Prostate gland (tissue), 2 donors: ENCODE results near the gene HBG1. TPM values are rescaled to one million over a fixed set of nuclear protein-coding genes. Genes with fewer than 3 reads are reported as not detected.

Experiments used
- DNase-seq: peaks from one replicate; pipeline ENCODE4 v3.0.0-alpha.2; 2019; ENCODE audit warnings: low spot score
- H3K27ac ChIP-seq, 2 donors: fragments of 200-600 bp; sonication (generic); 2 replicates each; pipeline ENCODE4 v1.5.1; 2017 to 2019
- H3K27me3 ChIP-seq: fragments of 200-600 bp; sonication (generic); replicated peaks from 2 replicates; pipeline ENCODE4 v1.5.1; 2019; ENCODE audit not compliant: insufficient read depth
- H3K36me3 ChIP-seq, 2 donors: fragments of 200-600 bp; sonication (generic); 1 replicate in 1 of 2; 2 replicates in 1 of 2; pipeline versions ENCODE4 v1.5.1 to v1.8.1; 2017 to 2019
- H3K4me1 ChIP-seq: fragments of 200-600 bp; sonication (generic); replicated peaks from 2 replicates; pipeline ENCODE4 v1.5.1; 2019
- H3K4me3 ChIP-seq, 2 donors: fragments of 200-600 bp; sonication (generic); 2 replicates each; pipeline ENCODE4 v1.5.1; 2017 to 2019
- H3K9me3 ChIP-seq: fragments of 200-600 bp; sonication (generic); 2 replicates; pipeline ENCODE4 v1.5.1; 2017
- POLR2A ChIP-seq: fragments of 450-650 bp; IDR thresholded peaks from one replicate; pipeline ENCODE4 v1.6.1; 2016; ENCODE audit warnings: antibody characterized with exemption, mild to moderate bottlenecking
- POLR2AphosphoS5 ChIP-seq: sonication (generic); formaldehyde crosslinking; IDR thresholded peaks from one replicate; pipeline ENCODE4 v1.6.1; 2017; ENCODE audit warnings: antibody characterized with exemption
- WGBS: methylation state at CpG from one replicate; pipeline ENCODE4 v1.1.5; 2018; 5-methylcytosine and 5-hydroxymethylcytosine counted together
- intact Hi-C: fragments of 100-400 bp; cut with DNase I; formaldehyde crosslinking; loops from one replicate; pipeline ENCODE4 v1.14.2; 2022
- total RNA-seq, 2 donors: library from RNA; depleted of rRNA; stranded (reverse); fragments of >200 nt; gene quantifications; one replicate each; pipeline ENCODE4 v1.1.0, GENCODE V29; 2016
- TF ChIP-seq, protein P1 (sequence below), 4 experiments: fragments of 200-600 bp in 2 of 4; fragments of 450-650 bp in 2 of 4; sonication (generic) in 2 of 4; IDR thresholded peaks; 1 replicate in 3 of 4; 2 replicates in 1 of 4; pipeline ENCODE4 v1.5.1; 2016 to 2019; ENCODE audit warnings: antibody characterized with exemption in 4 of 4, mild to moderate bottlenecking in 2 of 4, moderate library complexity in 2 of 4

Gene HBG1
- total RNA-seq, 2 donors from 2014 or later = not detected

DNA sequence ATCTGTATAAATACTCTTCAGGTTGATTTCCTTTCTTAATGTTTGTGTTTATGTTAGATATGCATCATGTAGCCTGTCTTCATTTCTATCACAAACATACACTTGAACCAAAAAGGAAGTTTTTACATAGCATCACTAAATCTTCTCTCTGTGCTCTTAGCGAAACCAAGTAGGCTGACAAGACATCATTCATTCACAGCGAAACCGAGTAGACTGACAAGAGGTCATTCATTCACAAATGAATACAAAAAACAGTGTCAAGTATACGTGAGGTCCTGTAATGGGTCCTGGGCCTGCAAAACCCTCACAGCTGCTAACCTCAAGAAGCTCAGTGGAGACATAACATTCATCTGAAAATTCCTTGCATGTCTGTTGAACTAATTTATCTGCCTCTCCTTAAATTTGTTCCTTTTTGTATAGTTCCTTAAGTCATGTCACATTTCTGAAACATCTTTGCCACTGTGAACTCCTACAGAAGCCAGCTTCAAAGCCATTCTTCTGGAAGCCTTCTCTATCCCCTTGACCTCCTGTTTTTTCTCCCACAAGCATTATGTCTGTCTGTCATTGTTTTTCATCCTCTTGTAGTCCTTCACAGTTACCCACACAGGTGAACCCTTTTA is 29.9 kb upstream of the HBG1 start:
- Histone ChIP-seq H3K4me3 (no peak overlapping the region), H3K4me1 (no peaks in the 10 kb centered on the region), H3K27me3 (no peaks in the 10 kb centered on the region), H3K9me3 (no peaks in the 10 kb centered on the region), H3K27ac (no peak overlapping the region), H3K36me3 (no peaks in the 10 kb centered on the region)
- TF ChIP-seq, protein P1, sequence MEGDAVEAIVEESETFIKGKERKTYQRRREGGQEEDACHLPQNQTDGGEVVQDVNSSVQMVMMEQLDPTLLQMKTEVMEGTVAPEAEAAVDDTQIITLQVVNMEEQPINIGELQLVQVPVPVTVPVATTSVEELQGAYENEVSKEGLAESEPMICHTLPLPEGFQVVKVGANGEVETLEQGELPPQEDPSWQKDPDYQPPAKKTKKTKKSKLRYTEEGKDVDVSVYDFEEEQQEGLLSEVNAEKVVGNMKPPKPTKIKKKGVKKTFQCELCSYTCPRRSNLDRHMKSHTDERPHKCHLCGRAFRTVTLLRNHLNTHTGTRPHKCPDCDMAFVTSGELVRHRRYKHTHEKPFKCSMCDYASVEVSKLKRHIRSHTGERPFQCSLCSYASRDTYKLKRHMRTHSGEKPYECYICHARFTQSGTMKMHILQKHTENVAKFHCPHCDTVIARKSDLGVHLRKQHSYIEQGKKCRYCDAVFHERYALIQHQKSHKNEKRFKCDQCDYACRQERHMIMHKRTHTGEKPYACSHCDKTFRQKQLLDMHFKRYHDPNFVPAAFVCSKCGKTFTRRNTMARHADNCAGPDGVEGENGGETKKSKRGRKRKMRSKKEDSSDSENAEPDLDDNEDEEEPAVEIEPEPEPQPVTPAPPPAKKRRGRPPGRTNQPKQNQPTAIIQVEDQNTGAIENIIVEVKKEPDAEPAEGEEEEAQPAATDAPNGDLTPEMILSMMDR (IDR thresholded peaks at IDR 0.05) = no peak
- no peak for TF ChIP-seq POLR2AphosphoS5
- no peak for TF ChIP-seq POLR2A
- no peak for DNase-seq
- intact Hi-C loops = no loop called here
- 94% methylated on average over 4 of the region's 4 CpGs for WGBS

- H3K9me3 ChIP-seq = no peaks in the 10 kb centered on the region
- H3K27ac ChIP-seq = no peak overlapping the region
- TF ChIP-seq POLR2A = no peak
- TF ChIP-seq, protein P1 (IDR thresholded peaks at IDR 0.05) = no peak
- TF ChIP-seq POLR2AphosphoS5 = no peak
- no peak for DNase-seq
- intact Hi-C loops = no loop called here
- no peak overlapping the region for H3K4me3 ChIP-seq
- no peaks in the 10 kb centered on the region for H3K4me1 ChIP-seq
- H3K36me3 ChIP-seq = no peaks in the 10 kb centered on the region
- no peaks in the 10 kb centered on the region for H3K27me3 ChIP-seq
- 85% methylated on average over 1 of the region's 1 CpG for whole genome bisulfite sequencing
These were observed 28.2 kb upstream of the HBG1 start for GRCh38 chr11:5277807-5278382.

- no peak for DNase-seq
- Histone ChIP-seq H3K36me3 (no peaks in the 10 kb centered on the region), H3K27ac (no peak overlapping the region), H3K9me3 (no peaks in the 10 kb centered on the region), H3K4me1 (no peaks in the 10 kb centered on the region), H3K4me3 (no peak overlapping the region), H3K27me3 (no peaks in the 10 kb centered on the region)
- TF ChIP-seq POLR2A (no peak), POLR2AphosphoS5 (no peak)
- TF ChIP-seq, protein P1 (IDR thresholded peaks at IDR 0.05) = no peak
- intact Hi-C loops = no loop called here
- 76% methylated on average over 2 of the region's 2 CpGs for WGBS
These were observed 27.0 kb upstream of the HBG1 start for GRCh38 chr11:5276697-5277096.

GRCh38 chr11:5275369-5276110 is 25.9 kb upstream of the HBG1 start:
- intact Hi-C loops = no loop called here
- Histone ChIP-seq H3K36me3 (no peaks in the 10 kb centered on the region), H3K27ac (no peak overlapping the region), H3K27me3 (no peaks in the 10 kb centered on the region), H3K9me3 (no peaks in the 10 kb centered on the region), H3K4me1 (no peaks in the 10 kb centered on the region), H3K4me3 (no peak overlapping the region)
- no peak for DNase-seq
- 75% methylated on average over 6 of the region's 6 CpGs for WGBS
- TF ChIP-seq POLR2AphosphoS5 (no peak), POLR2A (no peak)
- TF ChIP-seq, protein P1 (IDR thresholded peaks at IDR 0.05) = no peak
